ENCODE measurements around the gene LAMC3. TPM values are rescaled to one million over a fixed set of nuclear protein-coding genes. Genes with fewer than 3 reads are reported as not detected.

The LAMC3 gene
- total RNA-seq, 2 experiments from 2014 or later = 0.19 to 2.2 TPM

- intact Hi-C loops (cut with micrococcal nuclease; ENCODE audit: unreplicated experiment) = no loop called here
- Histone ChIP-seq H3K79me2 (ENCODE audit: insufficient read depth, low read depth, low read length) (no peaks in the 10 kb centered on the region), H3K4me3 (ENCODE audit: low read depth, low read length, poor library complexity, severe bottlenecking) (no peak overlapping the region), H4K20me1 (ENCODE audit: insufficient read depth, low read length) (no peaks in the 10 kb centered on the region), H3K4me2 (ENCODE audit: low read length) (no peak overlapping the region), H3K36me3 (ENCODE audit: insufficient read depth, low read length) (no peaks in the 10 kb centered on the region), H3K4me1 (ENCODE audit: insufficient read depth, low read length, poor library complexity, severe bottlenecking) (no peaks in the 10 kb centered on the region), H2AFZ (ENCODE audit: low read length) (no peak overlapping the region), H3K27ac (ENCODE audit: low read depth, low read length, poor library complexity, severe bottlenecking) (no peak overlapping the region), H3K9me2 (ENCODE audit: insufficient read depth, low read length) (no peaks in the 10 kb centered on the region), H3K9me3 (ENCODE audit: low read length) (no peaks in the 10 kb centered on the region)
- no TSS peak for BruUV-seq (replicated peaks)
- DNase-seq (ENCODE audit: low spot score) = no peak
- no peak for TF ChIP-seq EZH2phosphoT487 (IDR thresholded peaks at IDR 0.05; ENCODE audit: borderline replicate concordance, low read depth, low read length)
- TF ChIP-seq, protein P1, sequence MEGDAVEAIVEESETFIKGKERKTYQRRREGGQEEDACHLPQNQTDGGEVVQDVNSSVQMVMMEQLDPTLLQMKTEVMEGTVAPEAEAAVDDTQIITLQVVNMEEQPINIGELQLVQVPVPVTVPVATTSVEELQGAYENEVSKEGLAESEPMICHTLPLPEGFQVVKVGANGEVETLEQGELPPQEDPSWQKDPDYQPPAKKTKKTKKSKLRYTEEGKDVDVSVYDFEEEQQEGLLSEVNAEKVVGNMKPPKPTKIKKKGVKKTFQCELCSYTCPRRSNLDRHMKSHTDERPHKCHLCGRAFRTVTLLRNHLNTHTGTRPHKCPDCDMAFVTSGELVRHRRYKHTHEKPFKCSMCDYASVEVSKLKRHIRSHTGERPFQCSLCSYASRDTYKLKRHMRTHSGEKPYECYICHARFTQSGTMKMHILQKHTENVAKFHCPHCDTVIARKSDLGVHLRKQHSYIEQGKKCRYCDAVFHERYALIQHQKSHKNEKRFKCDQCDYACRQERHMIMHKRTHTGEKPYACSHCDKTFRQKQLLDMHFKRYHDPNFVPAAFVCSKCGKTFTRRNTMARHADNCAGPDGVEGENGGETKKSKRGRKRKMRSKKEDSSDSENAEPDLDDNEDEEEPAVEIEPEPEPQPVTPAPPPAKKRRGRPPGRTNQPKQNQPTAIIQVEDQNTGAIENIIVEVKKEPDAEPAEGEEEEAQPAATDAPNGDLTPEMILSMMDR (conservative IDR thresholded peaks at IDR 0.05; ENCODE audit: low read length) = no peak
- CTCF ChIA-PET (ENCODE audit: unreplicated experiment) = no interaction called here
- POLR2A ChIA-PET = no interaction called here
Measured at GRCh38 chr9:131107760-131108159, 98.8 kb downstream of the LAMC3 start.

DNA sequence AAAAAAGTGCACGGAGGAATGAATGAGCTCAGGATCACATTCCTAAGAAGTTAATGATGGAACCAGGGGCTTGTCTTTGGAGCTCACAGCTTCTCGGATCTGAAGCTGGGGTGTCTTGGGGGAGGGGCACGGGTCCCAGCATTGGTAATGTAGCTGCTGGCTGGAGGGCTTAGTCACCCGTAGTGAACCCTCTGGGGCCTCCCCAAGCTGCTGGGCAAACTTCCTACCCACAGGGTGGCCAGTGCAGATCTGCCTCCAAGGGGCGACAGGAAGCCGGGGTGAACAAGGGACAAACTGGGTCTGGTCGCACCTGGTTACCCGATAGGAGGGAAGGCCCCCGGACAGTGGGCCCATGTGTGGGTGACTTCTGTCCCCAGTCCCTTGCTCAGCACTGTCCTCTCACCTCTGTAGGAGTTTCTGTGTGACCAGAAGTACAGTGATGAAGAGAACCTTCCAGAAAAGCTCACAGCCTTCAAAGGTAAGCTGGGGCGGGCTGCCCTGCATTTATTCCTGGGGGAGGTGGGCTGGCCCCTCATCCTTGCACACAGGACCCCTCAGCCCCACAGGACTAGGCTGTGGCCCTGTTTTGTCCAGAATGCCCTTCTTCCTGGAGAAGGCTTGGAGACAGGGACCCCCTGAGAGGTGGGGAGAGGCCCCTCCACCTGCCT lies 102.3 kb downstream of the LAMC3 start:
- no peaks in the 10 kb centered on the region for H3K79me2 ChIP-seq (ENCODE audit: insufficient read depth, low read depth, low read length)
- H3K4me2 ChIP-seq (ENCODE audit: low read length) = no peak overlapping the region
- no peaks in the 10 kb centered on the region for H3K9me3 ChIP-seq (ENCODE audit: low read length)
- H3K36me3 ChIP-seq (ENCODE audit: insufficient read depth, low read length) = no peaks in the 10 kb centered on the region
- ChIA-PET CTCF (ENCODE audit: unreplicated experiment) (no interaction called here), POLR2A (interaction anchor here (0.6 to 0.7 kb wide), 3 partner anchors 10 to 224 kb away, joined by 4 to 7 read pairs (median 5); no protein-coding TSS in a partner anchor)
- H2AFZ ChIP-seq (ENCODE audit: low read length) = no peak overlapping the region
- H4K20me1 ChIP-seq (ENCODE audit: insufficient read depth, low read length) = no peaks in the 10 kb centered on the region
- no peaks in the 10 kb centered on the region for H3K9me2 ChIP-seq (ENCODE audit: insufficient read depth, low read length)
- BruUV-seq (replicated peaks) = no TSS peak
- H3K27ac ChIP-seq (ENCODE audit: low read depth, low read length, poor library complexity, severe bottlenecking) = no peak overlapping the region
- no peak overlapping the region for H3K4me3 ChIP-seq (ENCODE audit: low read depth, low read length, poor library complexity, severe bottlenecking)
- intact Hi-C loops (cut with micrococcal nuclease; ENCODE audit: unreplicated experiment) = no loop called here
- TF ChIP-seq, protein P1 (conservative IDR thresholded peaks at IDR 0.05; ENCODE audit: low read length) = no peak
- TF ChIP-seq EZH2phosphoT487 (IDR thresholded peaks at IDR 0.05; ENCODE audit: borderline replicate concordance, low read depth, low read length) = no peak
- H3K4me1 ChIP-seq (ENCODE audit: insufficient read depth, low read length, poor library complexity, severe bottlenecking) = no peaks in the 10 kb centered on the region
- no peak for DNase-seq (ENCODE audit: low spot score)

DNA sequence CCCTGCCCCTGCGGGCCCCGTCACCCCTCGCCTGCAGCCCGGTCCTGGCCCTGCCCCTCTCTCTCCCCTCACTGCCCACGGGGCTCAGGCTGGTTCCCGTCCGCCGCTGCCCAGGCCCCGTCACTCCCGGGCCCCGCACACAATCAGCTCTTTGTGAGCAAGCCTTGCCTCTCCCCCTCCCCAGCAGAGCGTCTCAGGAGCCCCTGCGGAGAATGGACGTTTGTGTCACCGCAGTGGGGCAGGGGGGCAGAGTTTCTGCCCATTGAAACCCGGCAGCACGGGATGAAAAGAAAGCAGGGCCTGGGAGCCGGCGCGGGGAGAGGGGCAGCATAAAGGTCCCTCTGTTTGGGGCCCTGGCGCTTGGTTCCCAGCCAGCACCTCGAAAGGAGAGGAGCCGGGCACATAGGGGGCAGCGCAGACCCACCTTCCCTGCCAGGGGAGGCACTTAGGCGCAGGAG lies 102.9 kb downstream of the LAMC3 start:
- Histone ChIP-seq H3K9me2 (ENCODE audit: insufficient read depth, low read length) (no peaks in the 10 kb centered on the region), H3K4me1 (ENCODE audit: insufficient read depth, low read length, poor library complexity, severe bottlenecking) (no peaks in the 10 kb centered on the region), H4K20me1 (ENCODE audit: insufficient read depth, low read length) (no peaks in the 10 kb centered on the region), H3K4me3 (ENCODE audit: low read depth, low read length, poor library complexity, severe bottlenecking) (no peak overlapping the region), H3K36me3 (ENCODE audit: insufficient read depth, low read length) (no peaks in the 10 kb centered on the region), H2AFZ (ENCODE audit: low read length) (no peak overlapping the region), H3K27ac (ENCODE audit: low read depth, low read length, poor library complexity, severe bottlenecking) (no peak overlapping the region), H3K9me3 (ENCODE audit: low read length) (no peaks in the 10 kb centered on the region), H3K4me2 (ENCODE audit: low read length) (no peak overlapping the region), H3K79me2 (ENCODE audit: insufficient read depth, low read depth, low read length) (no peaks in the 10 kb centered on the region)
- intact Hi-C loops (cut with micrococcal nuclease; ENCODE audit: unreplicated experiment) = no loop called here
- no peak for DNase-seq (ENCODE audit: low spot score)
- no peak for TF ChIP-seq EZH2phosphoT487 (IDR thresholded peaks at IDR 0.05; ENCODE audit: borderline replicate concordance, low read depth, low read length)
- TF ChIP-seq, protein P1 (conservative IDR thresholded peaks at IDR 0.05; ENCODE audit: low read length) = no peak
- BruUV-seq (replicated peaks) = no TSS peak
- ChIA-PET POLR2A (no interaction called here), CTCF (ENCODE audit: unreplicated experiment) (no interaction called here)
